Measurements from ENCODE around the gene C9orf85. TPM values are rescaled to one million over a fixed set of nuclear protein-coding genes. Genes with fewer than 3 reads are reported as not detected.

The C9orf85 gene
- total RNA-seq, 1 experiment from 2014 or later, result 6.0 TPM

GRCh38 chr9:71884005-71884404 is 27.4 kb upstream of the C9orf85 start:
- Histone ChIP-seq H3K36me3 (ENCODE audit: insufficient read depth, low read length) (peaks cover 5% of the 10 kb centered on the region; the same call in 1 of the 2 replicates), H3K9me2 (replicated peaks; ENCODE audit: insufficient read depth, low read length) (no peaks in the 10 kb centered on the region), H4K20me1 (ENCODE audit: insufficient read depth, low read depth, low read length) (0 out of 2 replicates have a peak, but pooled peaks cover 6% of the 10 kb centered on the region), H3K27me3 (ENCODE audit: low read length) (no peaks in the 10 kb centered on the region), H3K4me3 (ENCODE audit: low read length) (no peak overlapping the region), H3K9ac (ENCODE audit: low read length) (no peak overlapping the region), H2AFZ (ENCODE audit: low read length) (no peak overlapping the region), H3K4me2 (ENCODE audit: low read depth, low read length, poor library complexity, severe bottlenecking) (no peak overlapping the region), H3K4me1 (ENCODE audit: low read length) (no peaks in the 10 kb centered on the region; the same call in 1 of the 2 replicates), H3K79me2 (ENCODE audit: low read length) (peaks cover 64% of the 10 kb centered on the region), H3K27ac (ENCODE audit: low read length) (no peak overlapping the region), H3K9me3 (ENCODE audit: low read length) (peaks cover 29% of the 10 kb centered on the region)
- no peak for DNase-seq

GRCh38 chr9:71885467-71885866 is 26.0 kb upstream of the C9orf85 start:
- Histone ChIP-seq H3K36me3 (ENCODE audit: insufficient read depth, low read length) (peaks cover 5% of the 10 kb centered on the region; the same call in 1 of the 2 replicates), H3K4me1 (ENCODE audit: low read length) (no peaks in the 10 kb centered on the region; the same call in 1 of the 2 replicates), H3K79me2 (ENCODE audit: low read length) (peaks cover 61% of the 10 kb centered on the region), H2AFZ (ENCODE audit: low read length) (no peak overlapping the region), H3K9me3 (ENCODE audit: low read length) (peaks cover 17% of the 10 kb centered on the region), H4K20me1 (ENCODE audit: insufficient read depth, low read depth, low read length) (0 out of 2 replicates have a peak, but pooled peaks cover 9% of the 10 kb centered on the region), H3K9me2 (replicated peaks; ENCODE audit: insufficient read depth, low read length) (no peaks in the 10 kb centered on the region), H3K27me3 (ENCODE audit: low read length) (no peaks in the 10 kb centered on the region), H3K9ac (ENCODE audit: low read length) (no peak overlapping the region), H3K4me3 (ENCODE audit: low read length) (no peak overlapping the region), H3K27ac (ENCODE audit: low read length) (no peak overlapping the region), H3K4me2 (ENCODE audit: low read depth, low read length, poor library complexity, severe bottlenecking) (no peak overlapping the region)
- no peak for DNase-seq

DNA sequence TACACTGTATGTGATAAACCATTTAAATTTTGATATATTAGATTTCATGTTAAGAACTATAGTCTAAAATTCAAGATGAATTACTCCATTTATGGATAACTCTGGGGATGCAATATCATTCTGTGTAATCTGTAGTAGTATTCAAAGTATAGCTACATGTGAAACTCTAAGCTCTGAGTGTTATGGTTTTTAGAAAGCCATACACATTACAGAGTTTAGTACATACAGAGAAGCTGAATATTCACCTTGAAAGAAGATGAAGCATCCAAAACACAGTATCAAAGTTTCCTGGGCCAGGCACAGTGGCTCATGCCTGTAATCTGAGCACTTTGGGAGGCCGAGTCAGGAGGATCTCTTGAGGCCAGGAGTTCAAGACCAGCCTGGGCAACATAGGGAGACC is 25.4 kb upstream of the C9orf85 start:
- Histone ChIP-seq H3K4me1 (ENCODE audit: low read length) (no peaks in the 10 kb centered on the region; the same call in 1 of the 2 replicates), H3K79me2 (ENCODE audit: low read length) (peaks cover 64% of the 10 kb centered on the region), H3K9ac (ENCODE audit: low read length) (no peak overlapping the region), H3K9me2 (replicated peaks; ENCODE audit: insufficient read depth, low read length) (no peaks in the 10 kb centered on the region), H2AFZ (ENCODE audit: low read length) (no peak overlapping the region), H3K4me2 (ENCODE audit: low read depth, low read length, poor library complexity, severe bottlenecking) (no peak overlapping the region), H3K27me3 (ENCODE audit: low read length) (no peaks in the 10 kb centered on the region), H3K27ac (ENCODE audit: low read length) (no peak overlapping the region), H3K9me3 (ENCODE audit: low read length) (peaks cover 16% of the 10 kb centered on the region), H3K4me3 (ENCODE audit: low read length) (no peak overlapping the region), H4K20me1 (ENCODE audit: insufficient read depth, low read depth, low read length) (0 out of 2 replicates have a peak, but pooled peaks cover 12% of the 10 kb centered on the region), H3K36me3 (ENCODE audit: insufficient read depth, low read length) (peaks cover 5% of the 10 kb centered on the region; the same call in 1 of the 2 replicates)
- DNase-seq, result no peak

DNA sequence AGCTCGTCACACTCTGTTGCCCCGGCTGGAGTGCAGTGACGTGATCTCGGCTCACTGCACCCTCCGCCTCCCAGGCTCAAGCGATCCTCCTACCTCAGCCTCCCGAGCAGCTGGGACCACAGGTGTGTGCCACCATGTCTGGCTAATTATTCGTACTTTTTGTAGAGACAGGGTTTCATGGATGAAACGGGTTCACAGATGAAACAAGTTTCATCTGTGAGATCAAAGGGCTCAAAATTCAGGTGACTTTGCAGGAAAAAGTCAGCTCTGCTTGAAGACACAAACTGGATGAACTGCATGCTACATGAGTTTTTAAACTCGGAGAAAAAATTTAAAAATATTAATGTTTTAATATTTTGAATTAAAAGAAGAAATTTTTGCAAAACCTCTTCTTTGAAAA is 24.9 kb upstream of the C9orf85 start:
- Histone ChIP-seq H3K9me2 (replicated peaks; ENCODE audit: insufficient read depth, low read length) (no peaks in the 10 kb centered on the region), H3K79me2 (ENCODE audit: low read length) (peaks cover 64% of the 10 kb centered on the region), H3K4me3 (ENCODE audit: low read length) (no peak overlapping the region), H3K27ac (ENCODE audit: low read length) (no peak overlapping the region), H3K36me3 (ENCODE audit: insufficient read depth, low read length) (peaks cover 5% of the 10 kb centered on the region; the same call in 1 of the 2 replicates), H3K4me2 (ENCODE audit: low read depth, low read length, poor library complexity, severe bottlenecking) (no peak overlapping the region), H4K20me1 (ENCODE audit: insufficient read depth, low read depth, low read length) (0 out of 2 replicates have a peak, but pooled peaks cover 14% of the 10 kb centered on the region), H3K9ac (ENCODE audit: low read length) (no peak overlapping the region), H3K4me1 (ENCODE audit: low read length) (no peaks in the 10 kb centered on the region; the same call in 1 of the 2 replicates), H3K27me3 (ENCODE audit: low read length) (no peaks in the 10 kb centered on the region), H3K9me3 (ENCODE audit: low read length) (peaks cover 12% of the 10 kb centered on the region), H2AFZ (ENCODE audit: low read length) (no peak overlapping the region)
- DNase-seq, result no peak

DNA sequence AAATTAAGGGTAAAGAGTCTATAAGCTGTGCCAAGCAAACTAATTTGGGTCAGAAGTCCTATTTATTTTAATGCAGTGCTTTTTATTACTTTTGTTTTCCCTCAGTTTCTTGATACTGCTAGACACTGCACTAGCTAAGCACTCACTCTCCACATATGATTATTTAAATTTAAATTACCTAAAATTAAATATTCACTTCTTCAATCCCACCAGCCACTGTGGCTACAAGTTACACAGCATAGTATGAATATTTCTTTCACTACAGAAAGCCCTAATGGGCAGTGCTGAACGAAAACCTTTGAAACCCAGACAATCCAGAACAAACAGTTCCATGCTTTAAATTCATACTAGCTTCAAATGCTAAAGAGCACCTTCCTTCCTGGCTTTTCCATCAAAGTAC is 24.1 kb upstream of the C9orf85 start:
- no peak overlapping the region for H3K4me2 ChIP-seq (ENCODE audit: low read depth, low read length, poor library complexity, severe bottlenecking)
- H3K36me3 ChIP-seq (ENCODE audit: insufficient read depth, low read length), result peaks cover 5% of the 10 kb centered on the region; the same call in 1 of the 2 replicates
- no peak for DNase-seq
- H3K4me3 ChIP-seq (ENCODE audit: low read length), result no peak overlapping the region
- H3K27me3 ChIP-seq (ENCODE audit: low read length), result no peaks in the 10 kb centered on the region
- H3K9me2 ChIP-seq (replicated peaks; ENCODE audit: insufficient read depth, low read length), result no peaks in the 10 kb centered on the region
- H3K4me1 ChIP-seq (ENCODE audit: low read length), result no peaks in the 10 kb centered on the region; the same call in 1 of the 2 replicates
- H3K79me2 ChIP-seq (ENCODE audit: low read length), result peaks cover 69% of the 10 kb centered on the region
- peaks cover 12% of the 10 kb centered on the region for H3K9me3 ChIP-seq (ENCODE audit: low read length)
- no peak overlapping the region for H2AFZ ChIP-seq (ENCODE audit: low read length)
- H3K9ac ChIP-seq (ENCODE audit: low read length), result no peak overlapping the region
- H3K27ac ChIP-seq (ENCODE audit: low read length), result no peak overlapping the region
- H4K20me1 ChIP-seq (ENCODE audit: insufficient read depth, low read depth, low read length), result 0 out of 2 replicates have a peak, but pooled peaks cover 17% of the 10 kb centered on the region

DNA sequence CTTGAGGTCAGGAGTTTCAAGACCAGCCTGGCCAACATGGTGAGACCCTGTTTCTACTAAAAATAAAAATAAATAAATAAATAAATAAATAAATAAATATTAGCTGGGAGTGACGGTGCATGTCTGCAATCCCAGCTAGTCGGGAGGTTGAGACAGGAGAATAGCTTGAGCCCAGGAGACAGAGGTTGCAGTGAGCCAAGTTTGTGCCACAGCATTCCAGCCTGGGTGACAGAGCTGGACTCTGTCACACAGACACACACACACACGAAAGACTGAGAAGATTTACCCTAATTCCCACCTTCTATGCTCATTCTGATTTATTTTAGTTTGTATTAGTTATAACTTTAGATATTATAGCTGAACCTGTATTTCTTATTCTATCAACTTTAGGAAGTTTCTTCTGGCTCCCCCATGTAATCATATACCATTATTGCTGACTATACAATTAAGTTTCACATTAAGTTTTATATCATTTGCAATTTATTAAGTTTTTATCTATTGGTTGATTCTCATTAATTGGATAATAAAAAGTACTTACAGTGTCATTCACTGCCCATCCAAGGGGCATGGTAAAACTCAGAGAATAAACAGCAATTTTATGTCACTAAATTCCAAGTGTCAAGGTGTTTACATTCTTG is 21.3 kb upstream of the C9orf85 start:
- H3K9me3 ChIP-seq (ENCODE audit: low read length), result no peaks in the 10 kb centered on the region
- H3K79me2 ChIP-seq (ENCODE audit: low read length), result peaks cover 76% of the 10 kb centered on the region
- H3K27me3 ChIP-seq (ENCODE audit: low read length), result no peaks in the 10 kb centered on the region
- no peak overlapping the region for H3K4me2 ChIP-seq (ENCODE audit: low read depth, low read length, poor library complexity, severe bottlenecking)
- H3K27ac ChIP-seq (ENCODE audit: low read length), result no peak overlapping the region
- DNase-seq, result no peak
- no peak overlapping the region for H3K4me3 ChIP-seq (ENCODE audit: low read length)
- H4K20me1 ChIP-seq (ENCODE audit: insufficient read depth, low read depth, low read length), result 0 out of 2 replicates have a peak, but pooled peaks cover 20% of the 10 kb centered on the region
- no peaks in the 10 kb centered on the region for H3K9me2 ChIP-seq (replicated peaks; ENCODE audit: insufficient read depth, low read length)
- no peak overlapping the region for H3K9ac ChIP-seq (ENCODE audit: low read length)
- no peaks in the 10 kb centered on the region for H3K36me3 ChIP-seq (ENCODE audit: insufficient read depth, low read length)
- no peaks in the 10 kb centered on the region; the same call in 1 of the 2 replicates for H3K4me1 ChIP-seq (ENCODE audit: low read length)
- H2AFZ ChIP-seq (ENCODE audit: low read length), result no peak overlapping the region

GRCh38 chr9:71891557-71892189 is 19.8 kb upstream of the C9orf85 start:
- Histone ChIP-seq H3K36me3 (ENCODE audit: insufficient read depth, low read length) (no peaks in the 10 kb centered on the region), H3K9me2 (replicated peaks; ENCODE audit: insufficient read depth, low read length) (no peaks in the 10 kb centered on the region), H3K4me1 (ENCODE audit: low read length) (peaks cover 5% of the 10 kb centered on the region), H3K27me3 (ENCODE audit: low read length) (no peaks in the 10 kb centered on the region), H3K79me2 (ENCODE audit: low read length) (peaks cover 81% of the 10 kb centered on the region), H3K4me2 (ENCODE audit: low read depth, low read length, poor library complexity, severe bottlenecking) (no peak overlapping the region), H4K20me1 (ENCODE audit: insufficient read depth, low read depth, low read length) (peaks cover 20% of the 10 kb centered on the region; the same call in 1 of the 2 replicates), H3K27ac (ENCODE audit: low read length) (no peak overlapping the region), H3K9me3 (ENCODE audit: low read length) (no peaks in the 10 kb centered on the region), H3K9ac (ENCODE audit: low read length) (no peak overlapping the region), H2AFZ (ENCODE audit: low read length) (no peak overlapping the region), H3K4me3 (ENCODE audit: low read length) (no peak overlapping the region)
- DNase-seq, result no peak

- no peak overlapping the region for H2AFZ ChIP-seq (ENCODE audit: low read length)
- no peak overlapping the region for H3K4me3 ChIP-seq (ENCODE audit: low read length)
- DNase-seq, result no peak
- H3K27ac ChIP-seq (ENCODE audit: low read length), result no peak overlapping the region
- H3K4me1 ChIP-seq (ENCODE audit: low read length), result peaks cover 19% of the 10 kb centered on the region
- no peaks in the 10 kb centered on the region for H3K36me3 ChIP-seq (ENCODE audit: insufficient read depth, low read length)
- no peaks in the 10 kb centered on the region for H3K27me3 ChIP-seq (ENCODE audit: low read length)
- H3K9me3 ChIP-seq (ENCODE audit: low read length), result no peaks in the 10 kb centered on the region
- H3K9ac ChIP-seq (ENCODE audit: low read length), result no peak overlapping the region
- H3K9me2 ChIP-seq (replicated peaks; ENCODE audit: insufficient read depth, low read length), result no peaks in the 10 kb centered on the region
- H3K79me2 ChIP-seq (ENCODE audit: low read length), result peaks cover 83% of the 10 kb centered on the region
- H4K20me1 ChIP-seq (ENCODE audit: insufficient read depth, low read depth, low read length), result peaks cover 17% of the 10 kb centered on the region; the same call in 1 of the 2 replicates
- no peak overlapping the region for H3K4me2 ChIP-seq (ENCODE audit: low read depth, low read length, poor library complexity, severe bottlenecking)
Measured at GRCh38 chr9:71895117-71895516, 16.3 kb upstream of the C9orf85 start.

All from Karpas-422 (cell line).